AG04449 (cell line): Measurements from ENCODE around the gene ATP8B4.

Experiments
- CTCF ChIA-PET: fragments of 350-600 bp; formaldehyde crosslinking; extraction: SDS; loops from one replicate; lab custom pipeline; 2021; ENCODE audit warnings: antibody characterized with exemption; lab: Yijun Ruan, JAX
- POLR2A ChIA-PET: fragments of 400-600, 350-600 bp; formaldehyde crosslinking; extraction: SDS; loops from one replicate; lab custom pipeline; 2020; ENCODE audit warnings: antibody characterized with exemption, inconsistent platforms; lab: Yijun Ruan, JAX
- DNase-seq: peaks from one replicate; pipeline ENCODE4 v3.0.0-alpha.2; 2010; ENCODE audit warnings: low read depth, low spot score
- H3K4me3 ChIP-seq: 2 replicates; pipeline ENCODE4 v1.5.1; 2011; ENCODE audit warnings: low read depth, mild to moderate bottlenecking, control low read depth, low read length
- TF ChIP-seq, protein P1 (sequence below): IDR thresholded peaks from one replicate; pipeline ENCODE4 v1.5.1; 2011; ENCODE audit warnings: mild to moderate bottlenecking, moderate library complexity, low read length, control low read depth, inconsistent platforms; ENCODE audit not compliant: insufficient read depth; ENCODE audit errors: missing control alignments

Gene ATP8B4

DNA sequence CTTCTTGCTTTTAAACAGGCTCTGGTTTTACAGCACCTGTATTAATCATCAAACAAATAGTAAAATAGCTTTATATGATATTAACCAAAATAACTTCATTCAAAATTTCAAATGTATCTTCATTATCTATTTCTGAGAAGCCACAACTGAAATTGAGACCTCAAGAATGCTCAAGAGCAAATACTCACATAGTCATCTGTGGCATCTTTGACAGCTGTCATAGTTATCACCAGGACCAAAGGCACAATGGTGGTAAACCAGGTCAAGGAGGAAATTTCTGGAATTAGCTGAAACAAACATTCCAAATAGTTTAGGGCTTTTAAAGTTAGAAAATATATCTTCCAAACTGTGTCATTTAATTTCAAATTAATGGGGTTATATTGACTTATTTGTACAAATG, 74.6 kb downstream of the ATP8B4 start:
- CTCF ChIA-PET: interaction anchor here (1.8 kb wide), 1 partner anchor 10 kb away, joined by 5 read pairs; no protein-coding TSS in a partner anchor
- POLR2A ChIA-PET: no interaction called here
- TF ChIP-seq, protein P1, sequence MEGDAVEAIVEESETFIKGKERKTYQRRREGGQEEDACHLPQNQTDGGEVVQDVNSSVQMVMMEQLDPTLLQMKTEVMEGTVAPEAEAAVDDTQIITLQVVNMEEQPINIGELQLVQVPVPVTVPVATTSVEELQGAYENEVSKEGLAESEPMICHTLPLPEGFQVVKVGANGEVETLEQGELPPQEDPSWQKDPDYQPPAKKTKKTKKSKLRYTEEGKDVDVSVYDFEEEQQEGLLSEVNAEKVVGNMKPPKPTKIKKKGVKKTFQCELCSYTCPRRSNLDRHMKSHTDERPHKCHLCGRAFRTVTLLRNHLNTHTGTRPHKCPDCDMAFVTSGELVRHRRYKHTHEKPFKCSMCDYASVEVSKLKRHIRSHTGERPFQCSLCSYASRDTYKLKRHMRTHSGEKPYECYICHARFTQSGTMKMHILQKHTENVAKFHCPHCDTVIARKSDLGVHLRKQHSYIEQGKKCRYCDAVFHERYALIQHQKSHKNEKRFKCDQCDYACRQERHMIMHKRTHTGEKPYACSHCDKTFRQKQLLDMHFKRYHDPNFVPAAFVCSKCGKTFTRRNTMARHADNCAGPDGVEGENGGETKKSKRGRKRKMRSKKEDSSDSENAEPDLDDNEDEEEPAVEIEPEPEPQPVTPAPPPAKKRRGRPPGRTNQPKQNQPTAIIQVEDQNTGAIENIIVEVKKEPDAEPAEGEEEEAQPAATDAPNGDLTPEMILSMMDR: no peak

DNA sequence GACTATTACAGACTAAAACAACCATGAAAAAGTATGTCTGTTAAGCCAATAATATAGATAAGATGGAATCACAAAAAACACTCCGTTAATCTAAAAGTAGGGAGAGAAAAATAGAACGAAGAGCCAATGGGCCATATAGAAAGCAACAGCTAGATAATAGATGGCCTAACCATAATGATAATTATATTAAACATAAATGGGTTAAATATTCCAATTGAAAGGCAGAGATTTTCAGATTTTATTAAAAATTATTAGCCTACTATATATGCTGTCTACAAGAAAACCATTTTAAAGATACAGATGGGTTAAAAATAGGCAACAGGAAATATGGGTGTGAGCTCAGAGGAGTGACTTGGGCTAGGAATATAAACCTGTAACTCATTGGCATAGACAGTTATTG, 76.3 kb downstream of the ATP8B4 start:
- CTCF ChIA-PET: interaction anchor here (0.9 to 1.5 kb wide), 2 partner anchors 9 to 103 kb away, joined by 4 to 6 read pairs; no protein-coding TSS in a partner anchor

More for the DNA sequence above, 74.6 kb downstream of the ATP8B4 start:
- no peak overlapping the region for H3K4me3 ChIP-seq
- DNase-seq: no peak

DNA sequence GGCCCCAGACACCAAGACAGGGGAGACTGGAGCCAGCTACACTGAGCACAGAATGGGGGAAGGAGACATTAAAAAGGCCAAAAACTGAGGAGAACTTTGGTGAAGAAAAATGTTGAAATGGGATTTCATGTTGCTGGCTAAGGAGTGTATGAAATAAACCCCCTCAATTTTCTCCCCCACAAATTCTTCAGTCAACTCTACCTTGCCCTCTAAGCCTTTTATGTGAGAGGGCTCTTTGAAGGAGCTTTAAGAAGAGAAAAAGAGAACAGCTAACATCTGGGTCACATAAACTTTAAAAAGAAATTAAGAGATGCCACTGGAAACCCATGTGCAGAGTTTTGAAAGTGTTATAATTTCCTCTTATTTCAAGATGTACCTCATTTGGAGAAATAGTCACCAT, 88.6 kb downstream of the ATP8B4 start:
- no peak overlapping the region for H3K4me3 ChIP-seq
- DNase-seq: no peak
- TF ChIP-seq, protein P1: no peak
- CTCF ChIA-PET: interaction anchor here (1.0 kb wide), 1 partner anchor 21 kb away, joined by 3 read pairs; no protein-coding TSS in a partner anchor
- POLR2A ChIA-PET: no interaction called here

More for the DNA sequence above, 76.3 kb downstream of the ATP8B4 start:
- TF ChIP-seq, protein P1: no peak
- DNase-seq: no peak
- POLR2A ChIA-PET: no interaction called here
- H3K4me3 ChIP-seq: no peak overlapping the region

DNA sequence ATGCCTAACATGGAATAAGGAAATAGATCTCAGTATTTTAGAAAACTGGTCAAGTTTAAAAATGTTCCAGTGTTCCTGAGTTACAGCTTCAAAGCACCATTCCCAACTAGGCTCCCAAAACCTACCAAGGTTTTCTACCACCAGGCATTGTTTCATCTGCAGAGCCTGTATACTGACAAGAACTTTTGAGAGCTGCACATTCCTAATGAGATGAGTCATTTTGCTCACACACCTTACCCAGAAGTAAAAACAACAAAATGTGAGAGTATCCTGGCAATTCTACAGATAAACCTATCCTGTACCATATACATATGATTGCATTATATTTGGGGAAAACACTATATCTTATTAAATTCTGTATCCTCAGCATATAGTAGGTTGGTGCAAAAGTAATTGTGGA, 90.7 kb downstream of the ATP8B4 start:
- H3K4me3 ChIP-seq: no peak overlapping the region
- TF ChIP-seq, protein P1: no peak
- no peak for DNase-seq
- CTCF ChIA-PET: no interaction called here
- POLR2A ChIA-PET: interaction anchor here (0.7 kb wide), 1 partner anchor 891 kb away, joined by 3 read pairs; no protein-coding TSS in a partner anchor

DNA sequence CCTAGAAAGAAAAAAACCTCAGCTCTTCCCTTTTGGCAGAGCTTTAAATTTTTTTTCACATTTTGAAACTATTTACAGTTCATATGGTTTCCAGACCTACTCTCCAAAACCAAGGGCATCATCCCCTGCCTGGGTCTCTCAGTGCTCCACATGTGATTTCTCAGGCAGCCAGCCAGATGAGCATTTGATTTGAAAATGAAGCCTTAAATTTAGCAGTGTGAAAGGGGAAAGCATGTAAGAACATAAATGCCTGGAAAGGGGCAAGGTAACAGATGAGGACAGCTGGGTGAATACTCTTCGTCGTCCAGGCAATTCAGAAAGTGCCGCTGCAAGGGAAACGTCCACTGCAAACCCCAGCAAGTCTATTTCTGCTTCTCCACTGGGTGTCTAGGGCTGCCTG, 94.8 kb downstream of the ATP8B4 start:
- ChIA-PET CTCF (interaction anchor here (0.9 to 2.4 kb wide), 2 partner anchors 21 to 28 kb away, joined by 3 to 6 read pairs; no protein-coding TSS in a partner anchor), POLR2A (no interaction called here)
- TF ChIP-seq, protein P1: no peak
- no peak overlapping the region for H3K4me3 ChIP-seq
- DNase-seq: no peak

DNA sequence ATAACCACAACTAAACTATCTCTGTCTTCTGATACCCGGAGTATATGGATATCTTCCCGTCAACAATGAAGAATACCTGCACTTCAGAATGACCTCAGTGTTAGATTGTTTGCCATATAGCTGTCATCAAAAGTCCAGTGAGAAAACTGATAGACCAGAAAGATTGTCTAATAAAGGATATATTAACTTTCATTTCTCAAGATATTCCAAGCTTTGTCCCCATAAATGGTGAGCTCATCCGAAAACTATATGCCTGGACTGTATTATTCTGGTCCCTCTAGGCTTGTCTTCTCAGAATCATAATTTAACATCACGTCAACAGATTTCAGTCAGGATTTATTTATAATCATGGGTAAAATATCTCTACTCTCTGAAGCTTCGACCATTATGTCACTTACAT, 100.5 kb downstream of the ATP8B4 start:
- H3K4me3 ChIP-seq: no peak overlapping the region
- DNase-seq: no peak
- ChIA-PET CTCF (interaction anchor here (1.1 to 4.0 kb wide), 3 partner anchors 14 to 33 kb away, joined by 3 to 14 read pairs (median 3); no protein-coding TSS in a partner anchor), POLR2A (no interaction called here)
- TF ChIP-seq, protein P1: no peak
